GM12872 (cell line): Measurements from ENCODE around the gene GRK4.

Experiments
- CTCF ChIP-seq: IDR thresholded peaks from 3 replicates; pipeline ENCODE4 v1.5.1; 2011; ENCODE audit warnings: low read depth, mild to moderate bottlenecking, low read length, moderate library complexity; ENCODE audit not compliant: insufficient read depth

GRK4 gene

GRCh38 chr4:2934077-2934812 lies 29.1 kb upstream of the GRK4 start:
- TF ChIP-seq CTCF: no peak

DNA sequence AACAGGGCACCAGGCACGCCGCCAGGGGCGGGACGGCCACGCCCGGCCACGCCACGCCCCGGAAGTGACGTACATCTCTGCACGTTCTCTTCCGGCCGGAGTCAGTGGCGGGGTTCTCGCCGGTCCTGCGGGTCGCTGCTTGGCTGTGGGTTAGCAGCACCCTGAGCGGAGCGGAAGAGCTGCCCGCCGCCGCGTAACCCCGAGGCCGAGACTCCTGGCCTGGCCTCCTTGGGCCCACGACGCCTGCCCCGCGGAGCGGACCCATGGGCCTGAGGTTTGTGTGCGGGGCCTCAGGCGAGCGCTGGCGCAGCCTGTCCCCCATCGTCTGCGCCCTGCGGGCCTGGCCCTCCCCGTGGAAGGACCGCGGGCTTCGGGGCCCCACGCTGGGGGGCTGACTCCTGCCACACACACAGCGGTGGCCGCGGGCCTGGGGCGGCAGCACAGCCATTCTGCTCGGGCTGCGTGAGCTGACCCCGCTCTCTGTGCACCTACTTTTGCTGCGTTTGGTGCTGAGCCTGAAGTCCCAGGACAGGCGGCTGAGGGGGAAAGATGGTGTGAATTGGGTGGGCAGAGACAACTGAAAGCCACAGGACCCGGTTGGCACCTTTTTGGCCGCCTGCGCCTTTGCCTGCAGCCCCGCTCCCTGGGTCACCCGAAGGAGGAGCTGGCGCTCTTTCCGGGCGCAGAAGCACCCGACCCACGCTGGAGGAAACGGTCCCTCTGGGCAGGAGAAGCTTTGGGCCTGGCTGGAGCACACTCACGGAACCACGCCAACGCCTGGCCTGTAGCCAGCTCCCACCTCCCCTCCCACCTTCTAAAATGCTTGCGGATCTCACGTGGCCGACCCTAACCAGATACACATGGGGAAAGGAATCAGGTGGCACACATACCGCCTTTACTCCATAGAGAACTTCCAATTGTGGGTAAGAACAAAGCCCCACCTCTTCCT lies 28.3 kb upstream of the GRK4 start:
- TF ChIP-seq CTCF: no peak

- no peak for TF ChIP-seq CTCF
Measured at GRCh38 chr4:2935762-2936743, 27.3 kb upstream of the GRK4 start.

GRCh38 chr4:2936773-2937145 lies 26.6 kb upstream of the GRK4 start:
- TF ChIP-seq CTCF: no peak

DNA sequence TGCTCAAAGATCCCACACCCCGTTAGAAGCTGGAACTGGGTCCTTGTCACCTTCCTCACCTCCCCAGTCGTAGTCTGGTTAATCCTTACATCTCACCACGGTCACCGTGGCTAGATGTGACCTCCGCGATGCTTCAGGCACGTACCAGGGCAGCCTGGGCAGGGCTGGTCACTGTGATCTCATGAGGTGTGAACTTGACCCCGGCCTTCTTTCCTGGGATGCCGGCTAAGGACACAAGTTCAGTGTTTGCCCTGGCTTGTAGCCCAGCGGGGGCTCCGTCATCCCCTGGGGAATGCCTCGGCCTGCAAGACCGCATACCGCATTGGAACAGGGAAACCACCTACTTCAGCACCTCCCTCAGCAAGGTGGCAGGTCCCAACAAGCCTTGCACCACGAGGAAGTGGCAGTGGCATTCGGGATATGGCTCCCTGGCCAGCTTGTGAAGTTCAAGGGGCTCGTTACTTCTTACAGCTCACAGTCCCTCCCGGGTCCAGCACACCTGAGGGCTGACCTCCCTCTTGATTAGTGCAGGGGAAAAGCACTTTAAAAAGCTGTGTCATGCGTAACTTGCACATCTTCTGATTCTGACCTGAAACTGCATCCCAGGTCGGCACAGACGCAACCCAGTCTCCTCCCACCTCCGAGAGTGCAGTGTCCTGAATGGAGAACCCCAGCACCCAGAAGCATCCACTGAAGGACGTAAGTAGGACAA lies 26.1 kb upstream of the GRK4 start:
- no peak for TF ChIP-seq CTCF

DNA sequence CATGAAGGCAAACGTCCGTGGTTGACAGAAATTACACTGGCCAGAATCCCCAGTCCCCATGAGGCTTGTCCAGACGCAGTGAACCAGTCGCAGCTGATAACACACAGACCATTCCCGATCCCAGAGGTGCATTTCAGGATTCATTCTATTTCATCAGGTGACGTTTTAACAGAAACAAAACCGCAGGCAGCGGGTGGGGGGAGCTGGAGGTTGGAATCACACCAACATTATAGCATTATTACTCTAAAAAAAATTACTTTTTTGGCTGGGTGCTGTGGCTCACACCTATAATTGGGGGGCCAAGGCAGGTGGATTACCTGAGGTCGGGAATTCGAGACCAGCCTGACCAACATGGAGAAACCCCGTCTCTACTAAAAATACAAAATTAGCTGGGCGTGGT lies 25.4 kb upstream of the GRK4 start:
- no peak for TF ChIP-seq CTCF
